Activated CD8-positive, alpha-beta memory T cell treated with anti-CD3 and anti-CD28 coated beads, Interleukin-2, amount 50 U/mL, for 48 hours (primary cell): ENCODE data around the gene ATP6V0D1.

Experiments
- DNase-seq: peaks from one replicate; pipeline ENCODE4 v3.0.0-alpha.2; 2020

Gene ATP6V0D1

DNA sequence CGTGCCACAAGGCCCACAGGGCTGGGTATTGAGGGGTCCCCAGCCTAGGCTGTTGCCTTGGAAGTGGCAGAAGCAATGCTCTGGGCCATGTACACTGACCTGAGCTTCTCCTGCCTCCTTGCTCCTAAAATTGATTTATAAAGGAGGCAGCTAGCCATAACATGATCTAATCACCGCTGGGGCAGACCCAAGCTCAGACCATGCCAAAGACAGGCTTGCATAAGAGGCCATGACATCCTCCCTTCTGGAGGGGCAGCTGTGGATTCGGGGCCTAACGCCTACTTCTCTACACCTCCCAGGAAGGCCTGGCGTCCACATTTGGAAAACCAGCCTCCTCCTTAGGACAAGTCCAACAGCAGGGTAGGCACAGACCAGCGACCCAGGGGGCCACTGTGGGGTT, 37.7 kb downstream of the ATP6V0D1 start:
- no peak for DNase-seq

GRCh38 chr16:67442581-67443255, 38.2 kb downstream of the ATP6V0D1 start:
- DNase-seq, result no peak

DNA sequence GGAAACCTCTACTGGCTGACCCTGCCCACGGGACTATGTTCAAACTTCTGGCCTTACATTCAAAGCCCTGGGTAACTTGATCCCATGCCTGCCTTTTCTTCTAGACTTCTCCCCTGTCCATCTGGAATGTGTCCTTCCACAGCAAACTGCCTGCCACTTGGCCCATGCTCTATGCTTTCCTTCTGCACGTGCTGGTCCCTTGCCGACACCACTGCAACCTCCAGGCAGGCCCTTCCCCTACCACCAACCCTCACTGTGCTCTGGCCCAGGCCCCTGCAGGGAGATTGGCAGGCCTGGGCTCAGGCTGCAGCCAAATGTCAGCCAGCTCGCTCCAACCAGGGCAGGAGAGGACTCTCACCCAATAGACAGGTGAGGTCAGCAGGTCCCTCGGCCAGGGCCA, 39.0 kb downstream of the ATP6V0D1 start:
- no peak for DNase-seq

DNA sequence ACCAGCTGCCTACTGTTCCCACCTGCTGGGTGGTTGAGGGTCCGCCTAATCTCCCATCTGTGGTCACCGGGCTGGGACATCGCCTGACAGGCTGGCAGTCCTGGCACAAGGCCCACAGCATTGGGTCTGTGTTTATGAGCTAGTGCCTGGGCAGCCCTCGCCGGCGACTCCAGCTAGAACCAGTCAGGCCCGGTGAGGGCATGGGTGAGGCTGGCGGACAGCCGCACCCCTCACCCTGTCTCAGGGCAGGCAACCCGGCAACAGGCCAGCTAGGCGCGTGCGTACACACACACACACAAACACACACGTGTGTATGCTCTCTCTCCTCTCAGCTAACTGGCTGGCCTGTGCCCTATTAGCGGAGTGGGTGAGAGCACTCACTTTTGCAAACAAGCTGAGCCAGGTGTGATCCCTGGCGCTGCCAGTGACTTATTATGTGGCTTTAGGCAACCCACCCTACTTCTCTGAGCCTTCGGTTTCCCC, 39.6 kb downstream of the ATP6V0D1 start:
- no peak for DNase-seq

DNA sequence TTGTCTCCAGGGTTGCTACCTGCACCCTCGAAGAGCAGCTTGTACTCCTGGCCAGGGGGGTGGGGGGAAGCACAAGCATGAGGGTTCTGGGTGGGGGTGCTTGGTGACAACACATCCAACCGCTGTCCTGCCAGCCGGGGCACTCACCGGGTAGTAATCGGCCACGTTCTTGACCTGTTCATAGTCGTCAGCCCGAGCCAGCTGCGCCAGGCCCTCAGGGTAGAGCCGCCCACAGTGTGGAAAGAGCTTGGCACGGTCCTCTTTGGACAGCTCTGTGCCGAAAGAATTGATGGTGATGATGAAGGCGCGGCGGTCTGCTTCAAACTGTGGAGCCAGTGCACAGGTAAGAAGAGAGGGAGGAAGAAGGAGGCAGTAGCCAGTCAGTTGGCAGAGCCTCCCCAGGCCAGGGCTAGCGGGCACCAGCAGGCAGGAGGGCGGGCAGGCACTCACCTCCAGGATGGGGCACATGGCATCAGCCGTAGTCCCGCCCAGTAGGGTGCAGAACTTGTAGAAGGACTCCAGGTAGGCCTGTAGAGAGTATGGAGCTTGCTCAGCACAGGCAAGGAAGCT, 42.0 kb downstream of the ATP6V0D1 start:
- DNase-seq, result no peak

DNA sequence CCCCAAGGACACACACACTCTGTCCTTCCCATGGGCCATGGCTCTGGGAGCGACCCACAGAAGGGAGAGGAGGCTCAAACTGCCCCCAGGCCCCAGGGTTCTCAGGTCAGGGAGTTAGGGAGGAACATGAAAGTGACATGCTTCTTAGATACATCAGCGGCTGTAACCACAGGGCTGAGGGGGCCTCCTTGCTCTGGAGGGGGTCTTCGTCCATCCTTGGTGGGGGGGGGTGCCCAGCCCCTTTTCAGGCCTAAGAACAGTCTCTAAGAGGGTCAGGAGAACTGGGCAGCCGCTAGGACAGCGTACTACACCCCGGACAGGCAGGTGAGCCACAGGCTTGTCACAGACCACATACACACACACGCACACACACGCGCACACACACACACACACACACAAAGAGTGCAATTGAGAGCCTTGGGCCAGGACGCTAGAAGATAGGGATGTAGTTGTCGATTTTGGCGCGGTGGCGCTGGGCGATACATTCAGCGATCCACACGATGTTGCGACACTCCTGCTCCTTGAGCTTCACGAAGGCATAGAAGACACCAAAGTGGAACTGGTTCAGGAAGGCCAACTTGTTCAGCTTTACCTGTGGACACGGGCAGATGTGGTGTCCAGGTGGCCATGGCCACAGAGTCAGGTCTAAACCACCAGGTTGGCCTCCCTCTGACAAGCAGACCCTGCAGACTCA, 42.7 kb downstream of the ATP6V0D1 start:
- DNase-seq, result no peak

DNA sequence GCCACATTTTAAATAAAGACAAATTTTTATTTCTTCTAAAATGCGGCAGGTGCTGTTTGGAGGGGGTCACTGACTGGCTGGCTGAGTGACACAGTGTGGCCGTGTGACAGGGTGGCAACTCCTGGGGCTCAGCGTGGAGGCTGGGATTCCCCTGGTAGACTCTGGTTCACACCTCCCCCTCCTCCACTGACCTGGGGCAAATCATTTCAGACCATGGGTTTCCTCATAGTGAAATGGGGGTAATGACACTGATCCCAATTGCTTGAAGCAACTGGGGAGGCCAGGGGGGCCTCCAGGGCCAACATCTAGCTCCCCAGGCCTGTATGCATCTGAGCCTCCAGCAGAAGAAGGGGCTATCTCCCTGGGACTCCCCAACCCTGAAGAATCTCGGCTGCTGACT, 43.4 kb downstream of the ATP6V0D1 start:
- DNase-seq, result no peak

DNA sequence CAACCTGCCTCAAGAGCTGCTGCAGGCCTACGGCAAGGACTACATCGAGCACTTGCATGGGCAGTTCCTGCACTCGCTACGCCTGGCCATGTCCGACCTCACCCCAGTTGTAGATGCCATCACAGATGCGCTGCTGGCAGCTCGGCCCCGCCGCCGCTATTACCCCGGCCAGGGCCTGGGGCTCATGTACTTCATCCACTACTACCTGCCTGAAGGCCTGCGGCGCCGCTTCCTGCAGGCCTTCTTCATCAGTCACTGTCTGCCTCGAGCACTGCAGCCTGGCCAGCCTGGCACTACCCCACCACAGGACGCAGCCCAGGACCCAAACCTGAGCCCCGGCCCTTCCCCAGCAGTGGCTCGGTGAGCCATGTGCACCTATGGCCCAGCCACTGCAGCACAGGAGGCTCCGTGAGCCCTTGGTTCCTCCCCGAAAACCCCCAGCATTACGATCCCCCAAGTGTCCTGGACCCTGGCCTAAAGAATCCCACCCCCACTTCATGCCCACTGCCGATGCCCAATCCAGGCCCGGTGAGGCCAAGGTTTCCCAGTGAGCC, 44.2 kb downstream of the ATP6V0D1 start:
- no peak for DNase-seq

DNA sequence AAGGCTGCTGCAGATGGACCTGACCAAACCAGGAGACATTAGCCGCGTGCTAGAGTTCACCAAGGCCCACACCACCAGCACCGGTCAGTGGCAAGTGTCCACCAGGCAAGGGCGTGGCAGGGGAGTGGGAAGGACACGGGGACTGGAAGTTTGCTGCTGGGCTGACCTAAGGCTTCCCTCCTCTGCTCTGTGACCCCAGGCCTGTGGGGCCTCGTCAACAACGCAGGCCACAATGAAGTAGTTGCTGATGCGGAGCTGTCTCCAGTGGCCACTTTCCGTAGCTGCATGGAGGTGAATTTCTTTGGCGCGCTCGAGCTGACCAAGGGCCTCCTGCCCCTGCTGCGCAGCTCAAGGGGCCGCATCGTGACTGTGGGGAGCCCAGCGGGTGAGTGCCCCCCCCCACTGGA, 45.2 kb downstream of the ATP6V0D1 start:
- no peak for DNase-seq

DNA sequence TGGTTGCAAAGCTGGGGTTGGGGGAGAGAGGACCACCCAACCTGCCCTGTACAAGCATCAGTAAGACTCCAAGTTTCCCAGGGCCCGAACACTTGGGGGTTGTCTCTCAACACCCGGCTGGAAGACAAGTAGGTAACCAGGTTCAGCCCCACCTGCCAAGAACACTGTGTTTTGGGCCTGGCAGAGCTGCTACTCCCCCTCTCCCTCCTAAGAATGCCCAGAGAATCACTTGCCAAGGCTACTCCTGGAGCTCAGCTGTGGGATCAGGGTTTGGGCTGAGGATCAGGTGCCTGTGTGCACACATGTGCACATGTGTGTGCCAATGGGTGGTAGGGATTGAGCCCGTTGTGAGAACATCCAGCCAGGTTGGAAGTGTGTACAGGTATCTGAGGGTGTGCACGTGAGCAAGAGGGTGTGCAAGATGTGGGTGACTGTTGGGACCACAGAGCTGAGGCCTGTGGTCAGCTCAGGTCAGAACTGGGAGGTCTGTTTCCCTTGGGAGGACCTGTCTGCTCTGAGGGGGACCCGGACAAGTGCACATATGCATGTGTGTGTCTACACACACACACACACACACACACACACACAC, 47.7 kb downstream of the ATP6V0D1 start:
- DNase-seq, result no peak

- DNase-seq, result no peak
Measured at GRCh38 chr16:67432506-67432890, 48.5 kb downstream of the ATP6V0D1 start.

- no peak for DNase-seq
Measured at GRCh38 chr16:67431775-67432505, 49.0 kb downstream of the ATP6V0D1 start.

GRCh38 chr16:67430977-67431774, 49.8 kb downstream of the ATP6V0D1 start, which contains the start of gene HSD11B2:
Gene HSD11B2 (plus strand): TSS chr16:67431121. CDS start chr16:67431249, 128 bp downstream.
- DNase-seq, result peak; percentile 60

GRCh38 chr16:67430504-67430976, 50.4 kb downstream of the ATP6V0D1 start:
- peak; percentile 74 for DNase-seq

DNA sequence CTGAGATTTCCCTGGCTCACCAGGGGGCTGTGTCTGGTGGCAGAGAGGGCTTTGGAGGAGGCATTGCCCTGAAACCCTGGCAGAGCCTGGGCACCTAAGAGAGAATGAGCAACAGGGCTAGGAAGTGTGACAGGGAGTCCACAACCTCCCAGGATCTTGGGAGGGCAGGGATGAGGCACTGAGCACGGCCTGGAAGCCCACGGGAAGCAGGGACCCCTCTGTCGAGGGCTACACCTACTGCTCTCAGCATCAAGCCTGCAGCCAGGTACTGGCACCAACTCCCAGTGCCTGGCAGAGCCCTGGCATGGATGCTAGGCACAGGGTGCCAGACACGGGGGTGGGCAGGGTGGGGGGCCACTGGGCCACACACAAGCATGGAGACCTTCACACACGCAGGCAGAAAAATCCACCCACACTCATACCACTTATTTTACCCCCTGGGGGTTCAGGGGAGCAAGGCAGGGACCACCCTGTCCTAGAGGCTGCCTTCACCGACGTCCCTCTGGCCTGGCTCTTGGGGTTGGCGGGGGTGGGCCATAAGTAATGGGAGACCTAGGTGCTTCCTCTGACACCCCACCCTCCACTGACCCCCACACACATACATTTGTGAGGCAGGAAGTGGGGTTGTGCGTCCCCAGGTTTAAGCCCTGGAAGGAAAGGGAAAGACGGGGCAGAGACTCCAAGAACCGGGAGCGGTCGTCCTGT, 51.0 kb downstream of the ATP6V0D1 start:
- no peak for DNase-seq

DNA sequence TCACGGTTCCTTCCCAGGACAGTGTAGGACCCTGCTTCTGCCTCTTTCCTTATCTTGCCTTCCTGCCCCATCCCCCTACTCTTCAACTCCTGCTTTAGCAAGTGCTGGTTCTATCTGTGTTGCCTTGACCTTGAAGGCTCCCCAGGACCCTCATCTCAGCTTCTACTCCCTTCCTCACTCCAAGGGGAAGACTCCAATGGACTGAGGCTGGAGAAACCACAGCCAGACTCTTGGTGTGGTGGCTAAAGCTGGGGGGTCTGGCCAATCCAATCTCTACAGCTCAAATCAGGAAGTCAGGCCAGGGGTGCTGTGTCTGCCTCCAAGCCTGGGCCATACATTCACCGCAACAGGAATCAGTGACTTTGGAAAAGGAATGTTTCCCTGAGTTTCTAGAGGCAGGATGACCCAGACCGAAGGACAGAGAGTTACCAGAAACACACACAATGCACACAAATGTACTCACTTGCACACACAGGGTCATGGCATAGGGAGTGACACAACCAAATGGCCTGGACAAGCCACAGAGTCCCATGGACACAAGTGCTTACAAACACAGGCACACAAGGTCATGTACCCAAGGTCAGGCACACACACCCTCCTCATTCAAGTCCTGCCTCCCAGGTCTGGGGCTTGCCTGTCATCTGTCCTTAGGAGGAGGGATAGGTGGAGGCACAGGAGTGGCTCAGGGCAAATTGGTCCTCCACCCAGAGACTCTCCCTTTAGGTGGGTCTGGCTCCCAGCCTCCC, 51.7 kb downstream of the ATP6V0D1 start:
- no peak for DNase-seq

DNA sequence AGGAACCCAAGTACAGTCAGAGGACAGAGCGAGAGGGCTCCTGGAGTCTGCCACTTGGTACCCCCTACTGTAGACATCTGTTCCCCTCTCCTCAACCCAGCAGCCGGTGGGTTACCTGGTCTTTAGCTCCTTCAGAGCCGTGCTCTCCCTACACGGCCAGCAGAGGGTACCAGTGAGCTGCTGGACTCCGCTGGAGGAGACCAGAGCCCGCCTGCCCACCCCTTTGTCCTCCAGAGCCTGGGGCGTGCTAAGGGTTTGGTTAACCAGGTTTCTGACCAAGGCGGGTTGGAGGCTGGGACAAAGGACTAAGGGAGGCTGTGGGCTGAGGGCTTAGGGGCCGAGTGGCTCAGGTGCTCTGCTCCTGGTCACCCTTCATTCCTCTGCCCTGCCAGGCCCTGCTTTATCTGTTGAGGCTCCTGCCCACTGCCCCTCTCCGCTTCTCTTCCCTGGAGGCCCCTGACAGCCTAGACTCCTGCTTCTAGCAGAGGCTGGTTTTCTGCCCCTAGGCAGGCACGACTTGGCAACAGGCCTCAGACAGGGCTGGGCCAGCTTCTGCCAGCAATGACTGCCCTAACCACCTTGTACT, 52.7 kb downstream of the ATP6V0D1 start:
- DNase-seq, result peak; percentile 84

DNA sequence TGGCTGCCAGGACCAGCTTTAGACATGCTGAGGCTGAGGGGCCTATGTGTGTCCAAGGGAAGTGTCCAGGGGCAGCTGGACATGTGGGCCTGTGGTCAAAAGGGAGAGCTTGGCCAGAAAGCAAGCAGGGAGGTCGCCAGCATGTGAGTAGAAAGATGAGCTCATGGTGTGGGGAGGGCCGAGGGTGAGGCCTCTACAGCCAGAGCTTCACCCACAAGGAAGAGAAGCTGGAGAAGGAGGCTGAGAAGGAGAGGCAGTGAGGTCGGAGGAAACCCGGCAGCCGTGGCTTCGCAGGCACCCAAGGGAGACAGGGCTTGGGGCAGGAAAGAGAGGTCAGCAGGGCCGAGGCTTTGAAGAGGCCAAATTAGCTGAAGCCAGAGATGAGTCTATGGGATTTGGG, 54.0 kb downstream of the ATP6V0D1 start:
- DNase-seq, result no peak

DNA sequence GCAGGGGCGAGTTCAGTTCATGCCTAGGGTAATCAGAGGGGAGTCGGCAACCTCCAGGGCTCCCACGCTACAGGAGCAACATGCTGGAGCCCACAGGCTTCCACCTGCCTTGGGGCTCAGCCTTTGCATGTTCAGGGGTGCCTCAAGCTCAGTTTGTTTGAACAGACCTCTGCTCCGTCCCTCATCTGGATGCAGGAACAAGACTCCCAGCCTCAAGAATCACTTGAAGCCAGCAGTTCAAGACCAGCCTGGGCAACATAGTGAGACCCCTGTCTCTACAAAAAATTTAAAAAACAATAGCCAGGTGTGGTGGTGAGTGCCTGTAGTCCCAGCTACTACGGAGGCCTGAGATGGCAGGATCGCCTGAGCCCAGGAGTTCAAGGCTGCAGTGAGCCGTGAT, 54.9 kb downstream of the ATP6V0D1 start:
- DNase-seq, result no peak

DNA sequence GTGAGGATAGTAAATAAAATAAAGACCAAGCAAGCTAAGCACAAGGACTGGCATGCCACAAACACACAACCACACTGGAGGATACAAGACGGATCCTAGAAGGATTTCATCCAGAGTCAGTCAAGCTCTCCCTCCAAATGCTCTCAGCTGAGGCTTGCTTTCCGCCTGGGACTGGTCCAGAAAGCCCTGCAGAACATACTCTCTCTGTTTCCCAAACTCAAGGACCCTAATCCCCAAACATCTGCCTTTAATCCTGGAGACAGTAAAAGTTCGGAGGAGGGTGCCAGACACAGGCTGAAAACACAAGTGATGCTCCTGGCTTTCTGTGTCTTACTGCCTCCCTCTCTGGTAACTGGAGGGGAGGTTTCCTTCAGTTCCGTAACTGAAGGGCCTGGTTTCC, 55.4 kb downstream of the ATP6V0D1 start:
- DNase-seq, result no peak
